HL-60/S4 treated with phorbol 12-myristate 13-acetate at 8.2 ng/mL for 4 days and 3 days (cell line): ENCODE results near the gene FAM43A.

Source experiments
- in situ Hi-C: fragments of 300-500 bp; cut with MboI; formaldehyde crosslinking; loops from 2 replicates; pipeline ENCODE4 v1.15.0; 2022; ENCODE audit warnings: low sequenced_read_pairs

FAM43A gene, protein sequence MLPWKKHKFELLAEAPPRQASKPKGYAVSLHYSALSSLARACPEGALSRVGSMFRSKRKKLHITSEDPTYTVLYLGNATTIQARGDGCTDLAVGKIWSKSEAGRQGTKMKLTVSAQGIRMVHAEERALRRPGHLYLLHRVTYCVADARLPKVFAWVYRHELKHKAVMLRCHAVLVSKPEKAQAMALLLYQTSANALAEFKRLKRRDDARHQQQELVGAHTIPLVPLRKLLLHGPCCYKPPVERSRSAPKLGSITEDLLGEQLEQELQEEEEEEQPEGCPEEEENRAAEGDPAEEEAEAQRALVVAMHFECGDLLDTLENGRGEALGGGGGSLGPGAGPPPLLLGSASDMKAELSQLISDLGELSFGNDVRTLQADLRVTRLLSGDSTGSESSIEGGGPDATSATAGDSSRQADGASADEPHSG

DNA sequence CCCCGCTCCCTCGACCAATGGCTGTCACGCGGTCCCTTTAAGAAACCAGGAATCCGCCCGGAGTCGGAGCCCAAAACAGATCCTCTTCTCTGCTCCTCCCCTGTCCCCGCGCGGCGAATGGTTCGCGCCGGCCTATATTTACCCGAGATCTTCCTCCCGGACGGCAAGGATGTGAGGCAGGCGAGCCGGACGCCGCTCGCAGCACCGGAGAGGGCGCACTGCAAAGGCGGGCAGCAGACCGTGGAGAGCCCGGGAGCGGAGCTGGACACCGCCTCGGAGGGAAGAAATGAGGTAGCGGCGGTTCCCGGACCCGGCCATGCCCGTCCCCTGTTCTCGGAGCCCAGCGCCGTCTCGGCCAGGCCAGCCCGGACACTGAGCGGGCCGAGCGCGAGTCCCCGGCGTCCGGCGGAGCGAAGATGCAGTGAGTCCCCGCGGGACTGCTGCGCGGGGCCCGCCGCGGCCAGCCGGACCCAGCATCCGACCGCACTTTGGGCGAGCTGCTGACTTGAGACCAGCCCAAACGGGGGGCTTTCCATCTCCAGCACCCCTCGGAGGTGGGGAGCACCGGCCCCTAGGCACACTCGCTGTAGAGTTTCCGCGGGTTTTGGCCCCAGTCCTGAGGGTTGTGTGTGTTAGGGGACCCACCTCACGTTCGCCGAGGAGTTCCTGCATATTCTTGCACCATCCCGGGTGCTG is at the start of gene FAM43A:
Gene FAM43A, plus strand, starts transcription at position 166 of the 696 bp plus-strand sequence. CDS start 944 bp downstream, outside the sequence.
- in situ Hi-C loops, result loop anchor here (10.0 kb wide), 2 partner anchors 419 to 579 kb away; no protein-coding TSS in a partner anchor

DNA sequence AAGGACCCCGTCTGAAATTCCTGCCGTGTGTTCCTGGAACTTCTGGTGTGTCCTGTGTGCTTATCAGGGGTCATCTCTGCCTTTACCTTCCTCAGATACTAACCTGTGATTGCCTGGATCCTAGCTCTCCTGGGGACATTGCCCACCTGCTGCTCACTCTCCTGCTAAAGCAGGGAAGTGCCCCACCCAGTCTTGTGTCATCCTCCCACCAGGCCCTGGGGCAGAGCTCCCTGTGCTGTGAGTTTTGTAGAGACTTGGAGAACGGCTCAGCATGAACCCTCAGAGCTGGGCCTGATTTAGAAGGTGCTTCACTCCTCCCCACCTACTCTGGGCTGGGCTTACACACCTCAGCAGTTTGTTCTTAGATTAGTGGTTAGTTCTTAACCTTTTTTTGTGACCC is 48.6 kb upstream of the FAM43A start:
- in situ Hi-C loops, result no loop called here

DNA sequence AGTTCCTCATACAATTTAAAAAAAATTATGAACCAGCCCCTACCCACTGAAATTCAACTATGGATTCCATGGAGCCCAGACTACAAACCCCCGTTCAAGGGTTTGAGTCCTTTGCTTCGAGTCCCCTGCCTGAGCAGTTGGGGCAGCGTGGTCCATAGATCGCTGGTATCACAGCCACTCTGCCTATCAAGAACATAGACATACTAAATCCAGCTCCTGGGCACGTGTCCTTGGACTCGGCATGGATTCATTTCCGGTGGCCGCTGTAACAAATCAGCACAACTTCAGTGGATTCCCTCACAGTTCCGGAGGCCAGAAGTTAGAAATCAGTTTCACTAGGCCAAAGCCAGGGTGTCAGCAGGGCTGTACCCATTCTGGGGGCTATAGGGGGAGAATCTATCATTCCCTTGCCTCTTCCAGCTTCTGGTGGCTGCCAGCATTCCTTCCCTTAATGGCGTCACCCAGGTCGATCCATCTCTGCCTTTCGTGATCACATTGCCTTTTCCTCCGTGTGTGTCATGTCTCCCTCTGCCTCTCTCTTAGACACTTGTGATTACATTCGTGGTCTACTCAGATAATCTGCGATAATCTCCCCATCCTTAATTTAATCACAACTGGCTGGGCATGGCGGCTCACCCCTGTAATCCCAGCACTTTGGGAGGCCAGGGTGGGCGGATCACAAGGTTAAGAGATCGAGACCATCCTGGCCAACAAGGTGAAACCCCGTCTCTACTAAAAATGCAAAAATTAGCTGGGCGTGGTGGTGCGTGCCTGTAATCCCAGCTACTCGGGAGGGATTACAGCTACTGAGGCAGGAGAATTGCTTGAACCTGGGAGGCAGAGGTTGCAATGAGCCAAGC is 47.9 kb upstream of the FAM43A start:
- in situ Hi-C loops, result no loop called here

DNA sequence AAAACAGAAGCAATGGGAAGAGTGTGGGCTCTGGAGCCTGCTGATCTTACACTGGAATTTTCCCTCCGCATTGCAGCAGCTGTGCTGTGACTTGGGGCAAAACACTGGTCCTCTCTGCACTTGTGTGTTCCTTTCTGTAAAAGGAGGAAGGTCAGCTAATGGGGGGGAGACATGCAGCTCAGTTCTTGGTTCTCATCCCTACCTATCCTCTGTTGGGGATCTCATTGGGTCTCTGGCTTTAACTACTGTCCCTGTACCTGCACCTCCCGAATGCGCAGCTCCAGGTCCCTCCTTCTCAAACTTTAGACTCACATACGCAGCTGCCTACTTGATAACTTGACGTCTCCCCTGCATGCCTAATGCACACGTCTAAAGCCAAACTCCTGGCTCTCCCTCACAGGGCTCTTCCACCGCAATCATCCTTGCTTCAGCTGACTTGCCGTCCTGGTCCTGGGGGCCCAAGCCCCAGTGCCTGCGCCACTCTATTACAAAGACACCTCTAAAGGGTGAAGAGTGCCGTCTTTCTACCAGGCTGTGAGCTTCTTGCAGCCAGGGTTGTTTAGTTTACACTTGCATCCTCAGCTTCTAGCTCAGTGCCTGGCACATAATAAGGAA is 46.6 kb upstream of the FAM43A start:
- in situ Hi-C loops, result no loop called here

DNA sequence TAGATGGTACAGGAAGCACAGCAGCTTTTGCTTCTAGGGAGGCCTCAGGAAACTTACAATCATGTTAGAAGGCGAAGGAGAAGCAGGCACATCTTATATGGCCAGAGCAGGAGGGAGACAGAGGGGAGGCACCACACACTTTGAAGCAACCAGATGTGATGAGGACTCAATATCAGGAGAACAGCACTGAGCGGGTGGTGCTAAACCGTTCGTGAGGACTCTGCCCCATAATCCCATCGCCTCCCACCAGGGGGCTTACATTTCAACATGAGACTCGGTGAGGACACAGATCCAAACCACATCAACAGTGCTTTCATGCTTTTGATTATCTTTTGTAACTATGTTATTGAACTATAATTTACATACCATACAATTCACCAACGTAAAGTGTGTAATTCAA is 44.9 kb upstream of the FAM43A start:
- in situ Hi-C loops, result no loop called here

DNA sequence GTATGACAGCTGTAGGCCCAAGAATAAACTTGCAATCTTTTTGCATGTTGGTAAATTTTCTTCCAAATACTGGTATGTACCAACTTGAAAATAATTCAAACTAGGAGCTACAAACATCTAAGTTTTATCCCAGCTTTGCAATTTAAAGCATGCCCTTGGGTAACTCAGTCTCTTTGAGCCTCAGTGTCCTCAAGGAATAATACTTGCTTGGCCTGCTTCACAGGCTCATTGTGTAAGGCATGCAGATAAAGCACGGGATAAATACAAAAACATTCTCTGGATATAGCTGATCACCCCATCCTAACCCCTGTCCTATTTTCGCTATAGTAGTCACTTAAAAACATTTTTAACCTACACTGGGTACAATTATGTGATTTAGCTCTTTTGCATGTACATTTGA is 42.9 kb upstream of the FAM43A start:
- in situ Hi-C loops, result no loop called here

DNA sequence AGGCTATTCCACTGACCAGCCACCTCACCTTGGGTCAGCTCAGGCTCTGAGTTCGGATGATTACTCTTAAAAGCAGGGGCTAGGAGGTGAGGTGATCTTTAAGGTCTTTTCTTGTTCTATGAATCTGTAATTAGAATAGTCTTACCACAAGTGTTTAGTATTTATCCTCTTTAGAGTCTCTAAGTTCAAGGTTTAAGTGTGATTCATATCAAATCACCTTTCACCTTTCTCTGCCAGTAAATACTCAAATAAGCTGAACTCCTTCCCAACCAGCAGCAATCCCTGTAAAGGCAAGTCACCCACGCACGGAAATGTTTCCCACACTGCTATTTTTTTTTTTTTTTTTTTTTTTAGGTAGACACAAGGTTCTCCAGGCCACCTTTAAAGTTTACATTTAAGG is 37.9 kb upstream of the FAM43A start:
- in situ Hi-C loops, result no loop called here

DNA sequence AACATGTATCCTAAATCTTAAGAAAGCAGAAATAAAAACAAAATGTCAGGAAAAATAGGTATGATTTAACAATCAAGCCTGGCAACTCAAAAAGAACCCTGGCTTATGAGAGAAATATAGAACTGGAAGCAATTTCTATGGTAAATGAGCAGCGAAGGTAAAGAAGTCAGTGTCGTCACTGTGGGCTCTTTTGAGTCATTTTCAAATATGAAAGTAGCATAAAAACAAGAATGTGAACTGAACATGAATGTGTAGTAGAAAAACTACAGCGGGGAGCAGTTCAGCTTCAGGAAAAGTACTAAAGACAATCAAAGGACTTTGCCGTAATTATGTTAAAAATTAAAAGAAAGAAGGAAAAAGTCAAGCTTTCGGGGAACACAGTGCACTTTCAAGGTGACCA is 31.2 kb upstream of the FAM43A start:
- in situ Hi-C loops, result no loop called here

DNA sequence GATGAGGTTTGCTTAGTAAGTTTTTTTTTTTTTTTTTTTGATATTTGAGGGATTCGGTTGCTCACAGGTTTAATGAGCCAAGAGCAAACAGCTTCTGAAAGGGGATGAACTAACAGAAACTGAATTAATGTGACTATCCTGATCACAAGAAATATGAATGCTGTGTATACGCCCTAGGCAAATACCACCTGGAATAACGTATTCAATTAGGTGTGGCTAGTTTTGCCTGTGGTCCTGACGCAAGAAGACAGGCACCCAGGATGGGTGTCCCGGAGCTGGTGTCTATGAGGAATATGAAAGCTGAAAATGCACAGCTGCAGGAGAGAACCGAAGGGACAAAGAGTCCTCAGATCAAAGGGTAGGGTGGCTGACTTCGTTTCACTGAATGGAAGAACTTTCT is 28.2 kb upstream of the FAM43A start:
- in situ Hi-C loops, result no loop called here

DNA sequence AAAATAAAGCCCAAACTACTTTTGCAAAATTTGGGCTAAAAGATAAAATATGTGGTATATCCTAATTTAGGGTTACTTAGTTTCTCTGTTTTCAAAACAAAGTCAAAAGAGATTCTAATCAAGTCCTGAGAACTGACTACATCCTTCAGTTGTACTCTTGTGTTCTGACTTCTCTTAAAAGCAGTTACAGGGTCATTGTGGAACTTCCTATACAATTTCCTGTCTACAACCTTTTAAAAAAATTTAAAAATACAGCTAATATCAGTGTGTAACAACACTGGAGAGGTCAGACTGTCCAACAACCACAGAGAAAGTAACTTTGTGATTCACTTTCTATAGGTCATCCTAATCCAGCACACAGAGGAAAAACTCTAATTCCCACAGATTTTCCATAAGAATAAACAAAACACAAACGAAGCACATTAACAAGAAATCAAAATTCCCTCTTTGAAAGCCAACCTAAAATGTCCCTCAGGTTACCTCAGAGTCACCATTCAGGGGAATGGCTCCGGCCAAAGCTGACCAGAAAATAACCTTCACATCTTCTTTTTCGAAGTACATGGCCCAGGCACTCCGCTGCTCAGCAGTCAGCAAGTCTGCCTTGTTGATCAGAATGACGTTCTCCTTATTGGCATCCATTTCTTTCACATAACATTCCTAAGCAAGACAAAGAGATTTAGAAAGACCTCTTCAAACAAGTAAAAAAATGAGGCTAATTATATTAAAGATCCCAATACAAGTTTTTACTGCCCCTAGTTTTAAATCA is 27.0 kb upstream of the FAM43A start:
- in situ Hi-C loops, result no loop called here

DNA sequence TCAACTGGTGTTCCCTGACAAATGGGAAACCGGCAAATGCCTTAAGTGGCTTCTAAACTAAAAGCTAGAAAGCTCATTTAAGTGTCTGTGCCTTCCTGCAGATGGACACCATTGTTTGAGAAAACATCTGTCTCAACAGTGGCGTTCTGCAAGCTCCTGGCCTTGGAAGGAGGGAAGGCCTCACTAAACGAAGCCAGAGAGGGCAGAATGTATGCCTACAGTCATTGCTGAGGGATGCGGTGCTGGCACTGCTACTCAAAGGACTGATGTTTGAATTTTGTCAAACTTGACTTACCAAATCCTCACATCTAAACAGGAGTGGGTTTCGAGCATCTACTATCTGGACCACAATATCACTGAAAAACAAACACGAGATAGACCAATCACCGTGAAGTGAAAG is 25.9 kb upstream of the FAM43A start:
- in situ Hi-C loops, result no loop called here

DNA sequence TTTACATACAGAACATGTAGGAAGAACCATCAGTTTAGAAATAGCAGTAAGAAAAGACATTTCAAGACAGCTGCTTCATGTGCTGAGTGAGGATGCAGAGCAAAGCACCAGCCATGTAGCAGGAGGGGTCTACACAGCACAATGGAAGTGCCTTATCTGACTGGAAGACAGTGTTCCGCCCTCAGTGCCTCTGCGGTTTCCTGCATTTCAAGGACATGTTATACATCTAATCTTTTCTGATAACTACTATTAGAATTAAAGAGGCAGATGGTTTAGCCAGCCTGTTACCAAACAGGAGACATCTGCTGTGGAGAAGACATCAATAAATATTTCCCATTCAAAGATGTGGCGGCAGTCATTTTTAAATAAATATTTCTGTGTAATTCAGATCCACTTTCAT is 24.3 kb upstream of the FAM43A start:
- in situ Hi-C loops, result no loop called here

DNA sequence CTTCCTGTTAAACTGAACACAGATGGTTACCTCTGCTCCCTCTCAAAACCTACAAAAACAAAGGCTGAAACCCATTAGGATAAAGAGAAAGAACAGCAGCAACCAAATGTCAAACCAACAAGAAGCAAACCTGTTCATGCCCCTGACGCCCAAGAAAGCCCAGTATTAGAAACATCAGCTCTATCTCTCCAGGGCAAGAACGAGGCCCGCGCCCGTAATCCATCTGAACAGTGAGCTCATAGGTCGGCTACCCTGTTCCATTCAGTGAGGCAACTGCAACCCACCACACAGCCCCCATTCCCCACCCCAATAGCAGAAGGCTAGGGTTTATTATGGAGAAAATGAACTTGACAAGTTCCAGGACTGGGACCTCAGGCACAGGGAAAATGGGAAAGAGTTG is 23.7 kb upstream of the FAM43A start:
- in situ Hi-C loops, result no loop called here

DNA sequence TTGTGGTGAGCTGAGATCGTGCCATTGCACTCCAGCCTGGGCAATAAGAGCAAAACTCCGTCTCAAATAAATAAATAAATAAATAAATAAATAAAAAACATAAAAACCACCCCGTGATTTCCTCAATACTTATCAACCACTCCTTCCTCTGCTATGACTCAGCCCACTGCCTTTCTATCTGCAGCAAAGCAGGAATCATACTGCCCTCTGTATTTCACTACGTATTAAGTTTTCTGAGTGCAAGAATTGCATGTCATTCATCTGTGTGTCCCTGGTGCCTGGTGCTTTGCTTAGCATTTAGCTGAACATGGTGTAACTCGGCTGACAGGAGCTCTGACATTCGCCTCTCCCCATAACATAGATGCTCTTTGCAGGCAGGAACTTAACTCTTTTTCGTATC is 20.8 kb upstream of the FAM43A start:
- in situ Hi-C loops, result no loop called here

DNA sequence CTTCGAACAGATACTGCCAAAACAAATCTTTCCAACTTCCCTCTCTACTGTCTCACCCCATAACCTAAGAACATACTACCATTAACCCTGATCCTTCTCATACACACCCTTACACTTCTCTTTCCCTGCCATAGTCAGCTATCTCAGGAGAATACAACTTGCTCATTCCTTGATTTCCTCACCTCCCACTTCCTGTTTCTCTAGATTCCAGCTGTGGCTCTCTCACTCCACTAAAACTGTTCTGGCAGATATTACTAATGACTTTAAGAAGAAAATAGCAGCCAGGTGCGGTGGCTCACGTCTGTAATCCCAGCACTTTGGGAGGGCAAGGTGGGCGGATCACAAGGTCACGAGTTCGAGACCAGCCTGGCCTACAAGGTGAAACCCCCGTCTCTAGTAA is 18.3 kb upstream of the FAM43A start:
- in situ Hi-C loops, result no loop called here

DNA sequence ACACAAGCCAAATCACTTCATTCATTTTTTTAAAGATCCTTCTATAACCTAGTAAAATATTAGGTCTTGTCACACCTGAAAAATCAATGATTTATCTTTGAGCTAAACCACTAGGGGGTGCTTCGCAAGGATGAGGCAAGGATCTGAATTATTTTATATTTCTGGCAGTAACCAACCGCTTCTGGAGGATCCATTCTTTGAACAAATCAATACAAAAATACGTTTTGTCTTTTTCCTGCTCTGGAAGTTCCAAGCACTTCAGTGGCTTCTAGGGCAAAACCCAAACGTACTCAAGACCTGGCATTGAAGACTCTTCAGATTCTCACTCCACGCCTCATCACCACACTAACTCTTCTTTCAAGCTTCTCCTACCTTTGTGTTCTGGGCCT is 14.2 kb upstream of the FAM43A start:
- in situ Hi-C loops, result no loop called here

DNA sequence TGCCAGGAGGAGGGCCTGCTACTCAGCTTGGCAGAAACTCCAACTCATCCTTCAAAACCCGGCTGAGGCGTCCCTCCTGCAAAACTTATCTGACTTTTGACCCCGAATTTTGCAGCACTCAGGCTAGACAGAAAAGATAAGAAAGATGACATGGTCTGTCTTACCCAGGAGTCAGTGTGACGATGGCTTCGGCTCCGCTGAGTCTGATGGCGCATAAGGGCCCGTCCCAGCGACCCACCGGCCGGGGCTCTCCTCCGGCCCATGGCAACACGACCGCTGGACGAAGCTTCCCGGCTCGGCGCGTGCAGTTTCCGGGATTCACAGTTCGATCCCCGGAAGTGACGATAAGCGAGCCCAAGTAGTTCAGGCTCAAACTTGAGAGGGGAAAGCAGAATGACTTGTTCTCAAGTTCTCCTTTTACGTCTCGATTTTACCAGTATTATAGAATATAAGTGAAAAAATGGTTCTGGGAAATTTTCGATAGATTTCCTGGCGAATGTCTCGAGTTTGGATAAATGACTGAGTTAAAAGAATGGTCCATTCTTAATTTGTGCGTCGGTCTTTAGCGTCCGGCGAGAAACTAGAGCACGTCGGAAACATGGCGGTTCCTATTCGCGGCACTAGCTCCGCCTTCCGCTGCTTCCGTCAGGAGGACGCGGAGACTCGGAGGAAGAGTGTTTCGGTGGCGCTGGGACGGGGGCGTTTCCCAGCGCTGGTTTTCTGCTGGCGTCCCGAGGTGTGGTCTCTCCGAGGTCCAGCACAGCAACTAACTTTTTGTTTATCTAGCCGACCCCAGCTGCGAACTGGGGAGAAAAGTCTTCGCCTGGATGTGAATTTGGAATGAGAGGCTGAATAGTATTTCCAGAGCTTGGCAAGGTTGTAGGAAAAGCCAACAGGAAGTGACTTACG is 13.5 kb upstream of the FAM43A start, which contains the start of gene LSG1:
Gene LSG1, minus strand, starts transcription at position 292 of the 909 bp plus-strand sequence. Its CDS starts 29 bp downstream, at position 263.
- in situ Hi-C loops, result no loop called here

DNA sequence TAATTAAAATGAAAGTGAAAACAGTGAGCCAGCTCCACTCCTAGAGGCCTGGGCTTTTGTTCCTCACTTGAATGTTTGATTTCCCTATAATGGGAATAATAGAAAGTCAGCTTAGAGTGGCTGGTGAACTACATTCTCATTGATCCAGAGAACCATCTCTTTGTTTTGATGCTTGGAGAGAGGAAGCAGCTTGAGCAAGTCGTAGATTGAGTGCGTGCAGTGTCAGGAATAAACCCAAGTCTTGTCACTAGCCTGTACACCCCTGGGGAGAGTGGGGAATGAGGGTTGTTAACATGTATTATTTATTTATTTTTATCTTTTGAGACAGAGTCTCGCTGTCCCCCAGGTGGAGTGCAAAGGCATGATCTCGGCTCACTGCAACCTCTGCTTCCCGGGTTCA is 12.8 kb upstream of the FAM43A start:
- in situ Hi-C loops, result no loop called here

DNA sequence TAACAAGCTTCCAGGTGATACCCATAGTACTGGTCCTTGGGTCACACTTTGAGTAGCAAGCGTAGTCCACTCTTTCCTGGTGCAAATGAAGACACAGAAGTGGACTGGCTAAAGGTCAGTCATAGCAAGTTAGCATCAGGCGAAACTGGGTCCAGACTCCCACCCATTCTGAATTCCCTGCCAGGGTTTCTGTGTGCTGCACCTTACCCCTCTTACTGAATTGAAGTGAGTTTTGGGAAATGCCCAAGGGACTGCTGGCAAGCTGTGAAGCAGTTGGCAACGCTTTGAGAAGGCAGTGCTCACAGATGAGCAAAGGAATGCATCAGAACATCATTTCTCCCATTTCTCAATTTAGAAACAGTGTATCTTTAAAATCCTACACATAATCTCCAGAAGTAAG is 11.9 kb upstream of the FAM43A start:
- in situ Hi-C loops, result no loop called here
